Activated CD4-positive, alpha-beta T cell treated with anti-CD3 and anti-CD28 coated beads for 36 hours (primary cell): ENCODE data around the gene MAG. TPM values are rescaled to one million over a fixed set of nuclear protein-coding genes. Genes with fewer than 3 reads are reported as not detected.

ENCODE experiments used
- ATAC-seq: fragments of 200-7000 bp; cut with Tn5 transposase; one replicate; pipeline ENCODE4 v1.10.0; 2021; ENCODE audit warnings: mild to moderate bottlenecking, moderate library complexity
- CTCF ChIA-PET: fragments of 350-600 bp; sonication (Branson Sonifier 250); formaldehyde crosslinking; loops from one replicate; lab custom pipeline; 2021; ENCODE audit warnings: antibody characterized with exemption; lab: Charles Lee
- POLR2A ChIA-PET: fragments of 350-600 bp; sonication (Branson Sonifier 250); formaldehyde crosslinking; loops from one replicate; lab custom pipeline; 2021; ENCODE audit warnings: antibody characterized with exemption, inconsistent platforms; lab: Charles Lee
- DNase-seq: peaks from one replicate; pipeline ENCODE4 v3.0.0-alpha.2; 2020
- H3K27ac Mint-ChIP-seq: one replicate; pipeline ENCODE4 v1.8.0; 2021; ENCODE audit warnings: mixed read lengths
- H3K27me3 Mint-ChIP-seq: one replicate; pipeline ENCODE4 v1.8.0; 2021; ENCODE audit warnings: mixed read lengths
- H3K36me3 Mint-ChIP-seq: one replicate; pipeline ENCODE4 v1.8.0; 2021; ENCODE audit warnings: low read depth, mixed read lengths
- H3K4me1 Mint-ChIP-seq: one replicate; pipeline ENCODE4 v1.8.0; 2021; ENCODE audit warnings: mixed read lengths
- H3K4me3 Mint-ChIP-seq: one replicate; pipeline ENCODE4 v1.8.0; 2021; ENCODE audit warnings: mild to moderate bottlenecking, moderate library complexity, mixed read lengths
- H3K9me3 Mint-ChIP-seq: one replicate; pipeline ENCODE4 v1.8.0; 2021; ENCODE audit warnings: low read depth, mixed read lengths
- intact Hi-C, 2 experiments: fragments of 100-400 bp; cut with DNase I in 1 of 2; cut with micrococcal nuclease in 1 of 2; formaldehyde crosslinking; loops; one replicate each; pipeline versions ENCODE4 v1.14.2 to v1.15.1; 2022 to 2024; cut with DNase I, micrococcal nuclease
- total RNA-seq, 2 experiments: library from RNA; stranded (reverse); gene quantifications; one replicate each; pipeline ENCODE4 v1.2.3, GENCODE V29; 2021

MAG gene
- total RNA-seq, 2 experiments from 2014 or later: 0.19 to 0.34 TPM

DNA sequence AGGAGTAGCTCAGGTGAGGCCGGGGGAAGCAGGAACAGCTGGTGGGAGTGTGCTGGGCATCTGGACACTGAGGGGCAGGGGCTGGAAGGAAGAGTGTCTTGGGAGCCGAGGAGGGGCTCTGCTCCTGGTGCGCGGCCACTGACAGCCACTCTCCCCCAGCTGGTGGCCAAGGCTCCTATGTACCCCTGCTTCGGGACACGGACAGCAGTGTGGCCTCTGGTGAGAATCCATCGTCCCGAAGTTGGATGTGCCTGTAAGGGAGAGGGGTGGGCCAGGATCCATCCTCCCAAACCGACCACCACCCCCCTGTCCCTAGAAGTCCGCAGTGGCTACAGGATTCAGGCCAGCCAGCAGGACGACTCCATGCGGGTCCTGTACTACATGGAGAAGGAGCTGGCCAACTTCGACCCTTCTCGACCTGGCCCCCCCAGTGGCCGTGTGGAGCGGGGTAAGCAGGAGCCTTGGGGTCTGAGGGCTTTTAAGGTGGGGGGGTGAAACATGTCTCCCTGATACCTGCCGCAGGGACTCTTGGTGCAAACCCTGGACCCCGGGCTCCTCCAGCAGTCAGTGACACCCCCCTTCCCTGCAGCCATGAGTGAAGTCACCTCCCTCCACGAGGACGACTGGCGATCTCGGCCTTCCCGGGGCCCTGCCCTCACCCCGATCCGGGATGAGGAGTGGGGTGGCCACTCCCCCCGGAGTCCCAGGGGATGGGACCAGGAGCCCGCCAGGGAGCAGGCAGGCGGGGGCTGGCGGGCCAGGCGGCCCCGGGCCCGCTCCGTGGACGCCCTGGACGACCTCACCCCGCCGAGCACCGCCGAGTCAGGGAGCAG, 25.2 kb upstream of the MAG start:
- peaks cover 29% of the 10 kb centered on the region for H3K36me3 Mint-ChIP-seq

DNA sequence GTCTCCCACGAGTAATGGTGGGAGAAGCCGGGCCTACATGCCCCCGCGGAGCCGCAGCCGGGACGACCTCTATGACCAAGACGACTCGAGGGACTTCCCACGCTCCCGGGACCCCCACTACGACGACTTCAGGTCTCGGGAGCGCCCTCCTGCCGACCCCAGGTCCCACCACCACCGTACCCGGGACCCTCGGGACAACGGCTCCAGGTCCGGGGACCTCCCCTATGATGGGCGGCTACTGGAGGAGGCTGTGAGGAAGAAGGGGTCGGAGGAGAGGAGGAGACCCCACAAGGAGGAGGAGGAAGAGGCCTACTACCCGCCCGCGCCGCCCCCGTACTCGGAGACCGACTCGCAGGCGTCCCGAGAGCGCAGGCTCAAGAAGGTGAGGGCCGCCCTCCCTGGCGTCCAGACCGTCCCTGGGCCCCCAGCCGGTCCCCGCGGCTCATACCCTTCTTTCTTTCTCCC, 24.6 kb upstream of the MAG start:
- POLR2A ChIA-PET: no interaction called here

More for the DNA sequence above, 25.2 kb upstream of the MAG start:
- DNase-seq (peak; percentile 8), ATAC-seq (no peak)
- Mint-ChIP-seq H3K4me3 (peak overlapping the region; percentile 88), H3K9me3 (no peaks in the 10 kb centered on the region), H3K27ac (peak overlapping the region; percentile 94), H3K4me1 (peaks cover 22% of the 10 kb centered on the region), H3K27me3 (no peaks in the 10 kb centered on the region)
- intact Hi-C loops: loop anchor here (1.0 to 5.0 kb wide), 2 partner anchors 52 to 54 kb away; no protein-coding TSS in a partner anchor
- ChIA-PET CTCF (interaction anchor here (1.0 kb wide), 1 partner anchor 9 kb away, joined by 5 read pairs; no protein-coding TSS in a partner anchor), POLR2A (no interaction called here)

DNA sequence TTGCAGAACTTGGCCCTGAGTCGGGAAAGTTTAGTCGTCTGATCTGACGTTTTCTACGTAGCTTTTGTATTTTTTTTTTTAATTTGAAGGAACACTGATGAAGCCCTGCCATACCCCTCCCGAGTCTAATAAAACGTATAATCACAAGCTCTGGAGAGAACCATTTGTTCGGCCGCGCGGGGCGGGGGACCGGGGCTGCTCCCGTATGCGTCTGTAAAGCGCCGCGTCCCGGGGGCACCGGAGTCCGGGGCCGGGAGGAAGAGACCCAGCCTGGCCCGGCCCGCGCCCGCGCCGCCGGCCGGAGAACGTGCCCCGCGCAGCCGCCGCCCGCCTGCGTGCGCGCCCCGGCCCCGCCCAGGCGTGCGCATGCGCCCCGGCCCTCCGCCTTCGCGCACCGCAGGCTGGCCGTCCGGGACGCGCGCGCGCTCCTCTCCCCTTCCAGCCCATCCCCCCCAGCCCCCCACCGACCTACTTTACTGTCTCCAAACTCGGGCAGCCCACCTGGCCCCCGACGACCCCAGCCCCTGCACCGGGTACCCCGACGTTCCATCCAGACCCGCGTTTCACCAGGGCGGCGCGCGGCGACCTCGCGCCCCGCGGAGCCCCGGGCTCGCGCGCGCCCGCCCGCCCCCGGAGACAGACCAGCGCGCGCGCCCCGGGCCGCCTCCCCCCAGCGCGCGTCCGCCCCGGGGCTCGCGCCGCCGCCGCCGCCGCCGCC, 24.0 kb upstream of the MAG start:
- H3K4me1 Mint-ChIP-seq: peaks cover 22% of the 10 kb centered on the region
- H3K4me3 Mint-ChIP-seq: peak overlapping the region; percentile 88
- no peaks in the 10 kb centered on the region for H3K27me3 Mint-ChIP-seq
- peak; percentile 83 for DNase-seq
- ChIA-PET POLR2A (no interaction called here), CTCF (interaction anchor here (0.7 kb wide), 1 partner anchor 62 kb away, joined by 3 read pairs; no protein-coding TSS in a partner anchor)
- peaks cover 36% of the 10 kb centered on the region for H3K36me3 Mint-ChIP-seq
- H3K9me3 Mint-ChIP-seq: no peaks in the 10 kb centered on the region
- intact Hi-C loops: loop anchor here (1.0 to 5.0 kb wide), 9 partner anchors 20 to 381 kb away; partner anchors contain the start of genes COX6B1 (in 1 of the 2), FFAR1 (in 1 of the 2), FXYD5 (in 1 of the 2) and TMEM147 (in 1 of the 2)
- peak overlapping the region; percentile 94 for H3K27ac Mint-ChIP-seq
- ATAC-seq: peak; percentile 58

More for the DNA sequence above, 24.6 kb upstream of the MAG start:
- Mint-ChIP-seq H3K4me3 (peak overlapping the region; percentile 88), H3K27me3 (no peaks in the 10 kb centered on the region), H3K4me1 (peaks cover 22% of the 10 kb centered on the region), H3K27ac (peak overlapping the region; percentile 94), H3K9me3 (no peaks in the 10 kb centered on the region), H3K36me3 (peaks cover 35% of the 10 kb centered on the region)
- CTCF ChIA-PET: interaction anchor here (0.7 kb wide), 1 partner anchor 61 kb away, joined by 3 read pairs; no protein-coding TSS in a partner anchor
- ATAC-seq (peak; percentile 8), DNase-seq (peak; percentile 60)
- intact Hi-C loops: loop anchor here (1.0 to 5.0 kb wide), 2 partner anchors 53 to 55 kb away; no protein-coding TSS in a partner anchor

DNA sequence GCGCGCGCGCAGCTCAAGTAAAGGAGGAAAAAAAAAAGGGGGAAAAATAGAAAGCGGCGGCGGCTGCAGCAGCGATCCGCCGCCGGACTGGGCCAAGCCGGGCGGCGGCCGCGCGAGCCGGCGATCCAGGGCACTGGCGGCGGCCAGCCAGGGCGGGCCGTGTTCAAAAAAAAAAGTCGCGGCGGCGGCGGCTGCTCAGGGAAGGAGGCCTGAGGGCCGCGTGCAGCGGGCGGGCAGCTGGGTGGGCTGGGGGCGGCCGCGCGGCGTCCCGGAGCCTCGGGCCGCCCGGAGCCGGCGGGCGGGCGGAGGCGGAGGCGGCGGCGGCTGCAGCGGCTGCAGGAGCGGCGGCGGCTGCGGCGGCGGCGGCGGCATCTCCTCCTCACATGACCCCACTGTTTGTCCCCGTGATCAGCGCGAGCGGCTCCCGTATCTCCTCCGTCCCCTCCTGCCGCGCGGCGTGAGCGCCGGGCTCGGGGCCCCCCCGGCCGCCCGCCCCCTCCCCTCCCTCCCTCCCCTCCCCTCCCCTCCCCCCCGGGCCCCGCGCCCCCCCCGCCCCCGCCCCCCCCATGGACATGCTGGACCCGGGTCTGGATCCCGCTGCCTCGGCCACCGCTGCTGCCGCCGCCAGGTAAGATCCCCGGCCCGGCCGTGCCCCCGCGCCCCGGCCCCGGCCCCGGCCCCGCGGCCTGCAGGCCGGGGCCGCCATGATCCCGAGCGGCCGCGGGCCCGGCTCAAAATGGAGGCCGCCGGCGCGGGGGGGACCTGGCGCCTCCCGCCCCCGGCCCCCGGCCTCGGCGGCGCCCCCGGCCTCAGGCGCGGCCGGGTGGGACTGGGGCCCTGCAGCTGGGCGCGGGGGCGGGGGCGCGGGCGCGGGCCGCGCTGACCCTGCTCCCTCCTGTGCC, 23.2 kb upstream of the MAG start, which contains the start of gene USF2:
USF2 (plus strand) TSS at position 427 of the 902 bp plus-strand sequence; CDS start at position 567, 140 bp downstream.
- Mint-ChIP-seq H3K27ac (peak within 1 kb of the TSS; percentile 94), H3K27me3 (no peaks in the 10 kb centered on the region), H3K36me3 (peaks cover 40% of the 10 kb centered on the region), H3K9me3 (no peaks in the 10 kb centered on the region), H3K4me3 (peak within 1 kb of the TSS; percentile 88), H3K4me1 (peaks cover 22% of the 10 kb centered on the region)
- ChIA-PET CTCF (interaction anchor here (0.6 kb wide), 1 partner anchor 137 kb away, joined by 3 read pairs; no protein-coding TSS in a partner anchor), POLR2A (interaction anchor here (0.6 kb wide), 2 partner anchors 68 to 79 kb away, joined by 3 to 4 read pairs; partner anchors contain the start of gene FFAR1)
- intact Hi-C loops: loop anchor here (1.0 to 5.0 kb wide), 12 partner anchors 20 to 380 kb away; partner anchors contain the start of genes COX6B1 (in 1 of the 2), FFAR1 (in 1 of the 2), FXYD5 (in 1 of the 2) and HAUS5 (in 1 of the 2)
- ATAC-seq (peak; percentile 43), DNase-seq (peak; percentile 84)

DNA sequence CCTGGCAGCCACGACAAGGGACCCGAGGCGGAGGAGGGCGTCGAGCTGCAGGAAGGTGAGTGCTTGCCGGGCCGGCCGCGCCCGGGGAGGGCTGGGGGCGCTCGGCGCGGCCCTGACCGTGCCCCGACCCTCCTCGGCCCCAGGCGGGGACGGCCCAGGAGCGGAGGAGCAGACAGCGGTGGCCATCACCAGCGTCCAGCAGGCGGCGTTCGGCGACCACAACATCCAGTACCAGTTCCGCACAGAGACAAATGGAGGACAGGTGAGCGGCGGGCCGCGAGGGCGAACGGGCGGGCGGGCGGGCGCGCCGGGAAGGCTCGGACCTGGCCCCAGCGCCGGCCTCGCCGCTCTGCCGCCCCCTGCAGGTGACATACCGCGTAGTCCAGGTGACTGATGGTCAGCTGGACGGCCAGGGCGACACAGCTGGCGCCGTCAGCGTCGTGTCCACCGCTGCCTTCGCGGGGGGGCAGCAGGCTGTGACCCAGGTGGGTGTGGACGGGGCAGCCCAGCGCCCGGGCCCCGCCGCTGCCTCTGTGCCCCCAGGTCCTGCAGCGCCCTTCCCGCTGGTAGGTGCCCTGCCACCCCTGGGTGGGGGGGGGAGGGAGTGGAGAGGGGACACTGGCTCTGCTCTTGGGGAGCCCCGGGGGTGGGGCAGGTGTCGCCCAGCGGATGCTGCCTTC, 22.4 kb upstream of the MAG start:
- H3K36me3 Mint-ChIP-seq: peaks cover 42% of the 10 kb centered on the region
- peak overlapping the region; percentile 63 for H3K4me3 Mint-ChIP-seq
- intact Hi-C loops: loop anchor here (1.0 to 5.0 kb wide), 8 partner anchors 57 to 379 kb away; partner anchors contain the start of genes COX6B1 (in 1 of the 2), FXYD5 (in 1 of the 2), HAUS5 (in 1 of the 2) and TMEM147 (in 1 of the 2)

DNA sequence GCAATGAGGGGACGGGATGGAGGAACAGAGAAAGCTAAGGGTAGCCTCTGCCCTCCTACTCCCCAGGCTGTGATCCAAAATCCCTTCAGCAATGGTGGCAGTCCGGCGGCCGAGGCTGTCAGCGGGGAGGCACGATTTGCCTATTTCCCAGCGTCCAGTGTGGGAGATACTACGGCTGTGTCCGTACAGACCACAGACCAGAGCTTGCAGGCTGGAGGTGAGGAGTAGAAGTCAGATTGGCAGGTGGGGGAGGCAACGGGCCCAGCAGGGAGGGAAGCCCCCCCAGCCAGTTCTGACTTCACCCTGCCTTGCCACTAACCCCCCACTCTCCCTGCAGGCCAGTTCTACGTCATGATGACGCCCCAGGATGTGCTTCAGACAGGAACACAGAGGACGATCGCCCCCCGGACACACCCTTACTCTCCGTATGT, 21.6 kb upstream of the MAG start:
- Mint-ChIP-seq H3K4me1 (peaks cover 15% of the 10 kb centered on the region), H3K27me3 (no peaks in the 10 kb centered on the region), H3K9me3 (no peaks in the 10 kb centered on the region), H3K4me3 (peak overlapping the region; percentile 63), H3K27ac (no peak overlapping the region), H3K36me3 (peaks cover 47% of the 10 kb centered on the region)
- intact Hi-C loops: no loop called here
- DNase-seq (no peak), ATAC-seq (no peak)
- ChIA-PET CTCF (interaction anchor here (1.0 to 1.1 kb wide), 2 partner anchors 154 to 240 kb away, joined by 3 to 4 read pairs; no protein-coding TSS in a partner anchor), POLR2A (interaction anchor here (0.6 kb wide), 1 partner anchor 117 kb away, joined by 5 read pairs; no protein-coding TSS in a partner anchor)

More for the DNA sequence above, 22.4 kb upstream of the MAG start:
- ChIA-PET CTCF (interaction anchor here (0.5 to 1.0 kb wide), 2 partner anchors 128 to 153 kb away, joined by 3 read pairs; no protein-coding TSS in a partner anchor), POLR2A (interaction anchor here (0.6 kb wide), 2 partner anchors 69 to 78 kb away, joined by 3 to 4 read pairs; partner anchors contain the start of gene FFAR1)
- H3K27ac Mint-ChIP-seq: peak overlapping the region; percentile 63
- H3K9me3 Mint-ChIP-seq: no peaks in the 10 kb centered on the region
- ATAC-seq: peak; percentile 68
- DNase-seq: peak; percentile 88
- H3K4me1 Mint-ChIP-seq: peaks cover 20% of the 10 kb centered on the region
- H3K27me3 Mint-ChIP-seq: no peaks in the 10 kb centered on the region

DNA sequence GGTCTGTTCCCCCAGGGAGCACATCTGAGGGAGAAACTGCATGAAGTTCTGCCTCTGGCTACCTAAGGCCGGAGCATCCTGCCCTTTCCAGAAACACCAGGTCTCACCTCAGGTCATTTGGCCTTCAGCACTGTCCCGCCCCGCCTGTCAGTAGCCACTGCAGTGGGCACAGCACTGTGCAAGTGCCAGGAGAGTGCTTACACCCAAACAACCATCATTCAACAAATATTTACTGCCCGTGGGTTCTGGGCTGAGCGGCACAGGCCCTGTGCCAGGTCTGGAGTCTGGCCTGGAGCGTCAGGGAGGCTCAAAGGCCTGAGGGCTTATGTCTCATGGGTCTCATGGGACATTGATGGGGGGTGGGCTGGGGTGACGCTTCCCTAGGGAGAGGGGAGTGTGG, 20.4 kb upstream of the MAG start:
- ChIA-PET POLR2A (no interaction called here), CTCF (no interaction called here)
- no peak for ATAC-seq
- H3K36me3 Mint-ChIP-seq: peaks cover 43% of the 10 kb centered on the region
- no peak for DNase-seq
- H3K27me3 Mint-ChIP-seq: no peaks in the 10 kb centered on the region
- no peaks in the 10 kb centered on the region for H3K9me3 Mint-ChIP-seq
- intact Hi-C loops: no loop called here
- H3K27ac Mint-ChIP-seq: no peak overlapping the region
- no peak overlapping the region for H3K4me3 Mint-ChIP-seq
- peaks cover 4% of the 10 kb centered on the region for H3K4me1 Mint-ChIP-seq

DNA sequence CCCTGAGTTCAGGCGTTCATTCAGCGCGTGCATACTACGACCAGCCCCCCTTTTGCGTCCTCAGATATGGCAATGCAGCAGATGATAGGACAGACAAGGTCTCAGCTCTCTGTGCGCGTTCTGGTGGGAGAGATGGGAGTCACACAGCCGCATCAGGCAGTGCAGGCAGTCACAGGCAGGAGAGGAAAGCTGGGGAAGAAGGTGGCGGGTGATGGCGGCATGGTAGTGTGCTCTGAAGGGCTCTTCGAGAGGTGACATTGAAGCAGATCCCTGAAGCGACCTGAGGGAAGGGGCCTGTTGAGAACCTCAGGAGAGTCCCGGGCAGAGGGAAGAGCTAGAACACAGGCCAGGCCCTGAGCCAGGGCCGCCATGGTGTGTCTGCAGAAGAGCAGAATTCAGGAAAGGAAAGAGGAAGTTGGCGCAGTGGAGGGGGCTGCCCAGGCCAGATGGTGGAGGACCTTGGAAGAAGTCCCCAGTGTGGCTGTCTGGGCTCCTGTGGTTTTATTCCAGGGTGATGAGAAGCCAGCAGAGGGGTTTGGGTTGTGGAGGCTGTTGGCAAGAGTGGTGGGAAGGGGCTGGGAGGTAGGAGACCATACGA, 19.7 kb upstream of the MAG start:
- no peaks in the 10 kb centered on the region for H3K27me3 Mint-ChIP-seq
- peak overlapping the region; percentile 35 for H3K27ac Mint-ChIP-seq
- DNase-seq: no peak
- POLR2A ChIA-PET: no interaction called here
- peaks cover 42% of the 10 kb centered on the region for H3K36me3 Mint-ChIP-seq
- intact Hi-C loops: no loop called here
- peaks cover 4% of the 10 kb centered on the region for H3K4me1 Mint-ChIP-seq
- CTCF ChIA-PET: interaction anchor here (0.6 to 1.9 kb wide), 3 partner anchors 10 to 433 kb away, joined by 4 to 5 read pairs (median 4); partner anchors contain the start of gene HAMP
- no peak overlapping the region for H3K4me3 Mint-ChIP-seq
- no peak for ATAC-seq
- H3K9me3 Mint-ChIP-seq: no peaks in the 10 kb centered on the region

DNA sequence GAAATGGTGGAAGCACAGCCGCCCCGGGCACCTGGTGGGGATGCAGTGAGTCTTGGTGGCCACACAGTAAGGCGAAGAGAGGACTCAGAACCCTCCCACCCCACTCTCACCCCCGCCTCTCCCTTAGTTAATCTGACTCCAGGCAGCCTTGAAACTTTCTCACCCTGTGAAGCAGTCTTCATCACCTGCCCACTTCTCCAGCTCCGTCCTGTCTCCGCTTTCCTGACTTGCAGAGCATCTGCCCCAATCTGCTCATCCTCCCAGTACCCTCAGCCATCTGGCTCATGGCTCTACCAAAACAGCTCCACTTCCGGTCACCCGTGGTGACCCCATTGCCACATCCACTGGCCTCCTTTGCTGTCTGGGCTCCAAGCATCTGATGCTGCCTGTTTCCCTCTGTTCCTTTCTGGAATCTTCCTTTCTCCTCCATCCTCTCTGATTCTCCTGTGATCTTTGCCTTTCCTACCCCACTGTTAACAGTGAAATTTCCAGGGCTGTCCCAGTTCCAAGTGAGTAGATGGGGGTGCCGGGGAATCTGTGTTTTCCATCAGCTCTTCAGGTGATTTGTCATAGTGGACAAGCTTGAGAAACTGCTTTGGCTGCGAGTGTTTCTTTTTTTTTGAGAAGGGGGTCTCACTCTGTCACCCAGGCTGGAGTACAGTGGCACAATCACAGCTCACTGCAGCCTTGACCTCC, 18.9 kb upstream of the MAG start:
- peaks cover 4% of the 10 kb centered on the region for H3K4me1 Mint-ChIP-seq
- H3K4me3 Mint-ChIP-seq: no peak overlapping the region
- H3K9me3 Mint-ChIP-seq: no peaks in the 10 kb centered on the region
- ATAC-seq (no peak), DNase-seq (no peak)
- intact Hi-C loops: no loop called here
- POLR2A ChIA-PET: no interaction called here
- CTCF ChIA-PET: interaction anchor here (0.6 to 1.9 kb wide), 3 partner anchors 9 to 434 kb away, joined by 4 to 5 read pairs (median 4); partner anchors contain the start of gene HAMP
- peaks cover 38% of the 10 kb centered on the region for H3K36me3 Mint-ChIP-seq
- peak overlapping the region; percentile 30 for H3K27ac Mint-ChIP-seq
- no peaks in the 10 kb centered on the region for H3K27me3 Mint-ChIP-seq
